HepG2 (cell line): Measurements from ENCODE around the gene KDM7A. TPM values are rescaled to one million over a fixed set of nuclear protein-coding genes. Genes with fewer than 3 reads are reported as not detected.

ENCODE experiments used
- ATF6 ChIP-seq: sonication (generic); formaldehyde crosslinking; conservative IDR thresholded peaks from 2 replicates; pipeline ENCODE4 v1.4.0; 2020; ENCODE audit warnings: missing genetic modification reagents
- IRF1 ChIP-seq: sonication (generic); formaldehyde crosslinking; IDR thresholded peaks from 2 replicates; pipeline ENCODE4 v1.4.0; 2020; ENCODE audit warnings: low read depth, mild to moderate bottlenecking, missing genetic modification reagents
- MBNL3 ChIP-seq: fragments of 250-450 bp; sonication (Bioruptor Pico); conservative IDR thresholded peaks from 2 replicates; pipeline ENCODE4 v1.8.0; 2022; ENCODE audit warnings: mild to moderate bottlenecking, inconsistent platforms
- NR3C1 ChIP-seq: sonication (generic); formaldehyde crosslinking; IDR thresholded peaks from 2 replicates; pipeline ENCODE4 v1.4.0; 2020; ENCODE audit warnings: missing genetic modification reagents
- PAXIP1 ChIP-seq: sonication (generic); formaldehyde crosslinking; conservative IDR thresholded peaks from 2 replicates; pipeline ENCODE4 v1.4.0; 2020; ENCODE audit warnings: mild to moderate bottlenecking, missing genetic modification reagents, moderate library complexity
- PCBP2 ChIP-seq: fragments of 200-400 bp; formaldehyde crosslinking; optimal IDR thresholded peaks from 2 replicates; pipeline ENCODE3; 2018; ENCODE audit warnings: low read length, low read depth; ENCODE audit not compliant: poor library complexity, severe bottlenecking
- POLR2A ChIP-seq, 2 experiments: IDR thresholded peaks; 2 replicates each; pipeline ENCODE4 v1.6.1; 2011; ENCODE audit warnings: low read depth in 2 of 2, low read length in 2 of 2, mild to moderate bottlenecking in 1 of 2, moderate library complexity in 1 of 2; ENCODE audit not compliant: insufficient read depth in 1 of 2
- PRPF4 ChIP-seq: fragments of 200-400 bp; formaldehyde crosslinking; IDR thresholded peaks from 2 replicates; pipeline ENCODE4 v1.6.1; 2016; ENCODE audit warnings: low read length, low read depth; ENCODE audit not compliant: poor library complexity, severe bottlenecking
- RORA ChIP-seq: sonication (generic); formaldehyde crosslinking; IDR thresholded peaks from 2 replicates; pipeline ENCODE4 v1.5.0; 2020; ENCODE audit warnings: mild to moderate bottlenecking, missing genetic modification reagents, moderate library complexity
- SALL1 ChIP-seq: sonication (generic); formaldehyde crosslinking; IDR thresholded peaks from 2 replicates; pipeline ENCODE4 v1.8.0; 2022; ENCODE audit warnings: mild to moderate bottlenecking, missing genetic modification reagents
- SATB2 ChIP-seq: sonication (generic); formaldehyde crosslinking; IDR thresholded peaks from 2 replicates; pipeline ENCODE4 v1.5.0; 2020; ENCODE audit warnings: missing genetic modification reagents
- TEAD3 ChIP-seq: optimal IDR thresholded peaks from 2 replicates; pipeline ENCODE3; 2016; ENCODE audit warnings: borderline replicate concordance
- ZBTB42 ChIP-seq: sonication (generic); formaldehyde crosslinking; IDR thresholded peaks from 2 replicates; pipeline ENCODE4 v1.5.0; 2020; ENCODE audit warnings: mild to moderate bottlenecking, missing genetic modification reagents
- ZNF10 ChIP-seq: sonication (generic); formaldehyde crosslinking; IDR thresholded peaks from 2 replicates; pipeline ENCODE4 v1.4.0; 2020; ENCODE audit warnings: mild to moderate bottlenecking, low read depth, missing genetic modification reagents, borderline replicate concordance
- ZNF20 ChIP-seq: sonication (generic); formaldehyde crosslinking; IDR thresholded peaks from 2 replicates; pipeline ENCODE4 v1.4.0; 2020; ENCODE audit warnings: mild to moderate bottlenecking, moderate library complexity, missing genetic modification reagents
- ZNF34 ChIP-seq: sonication (generic); formaldehyde crosslinking; IDR thresholded peaks from 2 replicates; pipeline ENCODE4 v1.4.0; 2020; ENCODE audit warnings: mild to moderate bottlenecking, missing genetic modification reagents, borderline replicate concordance
- ZNF343 ChIP-seq: sonication (generic); formaldehyde crosslinking; IDR thresholded peaks from 2 replicates; pipeline ENCODE4 v1.4.0; 2020; ENCODE audit warnings: mild to moderate bottlenecking, missing genetic modification reagents
- ZNF709 ChIP-seq: sonication (generic); formaldehyde crosslinking; IDR thresholded peaks from 2 replicates; pipeline ENCODE4 v1.5.0; 2020; ENCODE audit warnings: mild to moderate bottlenecking, missing genetic modification reagents
- polyA plus RNA-seq, 8 experiments: library from polyadenylated mRNA; depleted of rRNA in 3 of 8; stranded (reverse) in 7 of 8; unstranded in 1 of 8; fragments of >200 nt; fragmentation: Illumina TruSeq in 4 of 8; extraction: Trizol in 4 of 8; gene quantifications; 2 replicates each; pipeline versions ENCODE4 v1.2.1 to v1.2.3, GENCODE V29; 2011 to 2016; ENCODE audit warnings: low read depth in 4 of 8, missing spikeins in 1 of 8, mixed read lengths in 1 of 8; ENCODE audit not compliant: insufficient read depth in 1 of 8
- total RNA-seq, 5 experiments: library from RNA; depleted of rRNA; stranded (reverse); fragments of >200 nt; fragmentation: Illumina TruSeq; extraction: Trizol; gene quantifications; 2 replicates each; pipeline ENCODE4 v1.2.3, GENCODE V29; 2016; ENCODE audit warnings: low read depth in 1 of 5
- TF ChIP-seq, protein P1 (sequence below): IDR thresholded peaks from 2 replicates; pipeline ENCODE4 v1.6.1; 2018; ENCODE audit warnings: missing genetic modification reagents, mild to moderate bottlenecking, missing compliant biosample characterization
- TF ChIP-seq, protein P2 (sequence below): IDR thresholded peaks from 2 replicates; pipeline ENCODE4 v1.6.1; 2016; ENCODE audit warnings: low read depth, borderline replicate concordance
- TF ChIP-seq, protein P3 (sequence below): sonication (generic); formaldehyde crosslinking; IDR thresholded peaks from 2 replicates; pipeline ENCODE4 v1.5.1; 2020; ENCODE audit warnings: missing genetic modification reagents, mild to moderate bottlenecking, borderline replicate concordance

KDM7A gene
- total and polyA plus RNA-seq, 2 of the 13 experiments (the other 11 are each of a cell fraction or from before 2014, with no cell fraction given), result 10.8 to 16.8 TPM

- TF ChIP-seq TEAD3 (CRISPR knock-in tag), result peak; percentile 32
- no peak for TF ChIP-seq NR3C1 (CRISPR knock-in tag)
- no peak for TF ChIP-seq ATF6 (CRISPR knock-in tag)
- TF ChIP-seq ZBTB42 (CRISPR knock-in tag), result no peak
- no peak for TF ChIP-seq ZNF343 (CRISPR knock-in tag)
- TF ChIP-seq PRPF4, result no peak
- TF ChIP-seq SALL1 (CRISPR knock-in tag), result peak; percentile 29; the same call in 1 of the 2 replicates
- no peak for TF ChIP-seq MBNL3 (CRISPR knock-in tag)
- TF ChIP-seq ZNF709 (CRISPR knock-in tag), result no peak
- no peak for TF ChIP-seq ZNF10
- no peak for TF ChIP-seq SATB2 (CRISPR knock-in tag)
- TF ChIP-seq RORA (CRISPR knock-in tag), result no peak
- TF ChIP-seq POLR2A (IDR thresholded peaks at IDR 0.05; ENCODE audit: insufficient read depth in 1 of 2, low read depth in 2 of 2, low read length in 2 of 2), result no peak
- TF ChIP-seq PCBP2, result no peak
- TF ChIP-seq PAXIP1 (CRISPR knock-in tag), result peak; percentile 53
- TF ChIP-seq ZNF34, result no peak
- TF ChIP-seq, protein P1, sequence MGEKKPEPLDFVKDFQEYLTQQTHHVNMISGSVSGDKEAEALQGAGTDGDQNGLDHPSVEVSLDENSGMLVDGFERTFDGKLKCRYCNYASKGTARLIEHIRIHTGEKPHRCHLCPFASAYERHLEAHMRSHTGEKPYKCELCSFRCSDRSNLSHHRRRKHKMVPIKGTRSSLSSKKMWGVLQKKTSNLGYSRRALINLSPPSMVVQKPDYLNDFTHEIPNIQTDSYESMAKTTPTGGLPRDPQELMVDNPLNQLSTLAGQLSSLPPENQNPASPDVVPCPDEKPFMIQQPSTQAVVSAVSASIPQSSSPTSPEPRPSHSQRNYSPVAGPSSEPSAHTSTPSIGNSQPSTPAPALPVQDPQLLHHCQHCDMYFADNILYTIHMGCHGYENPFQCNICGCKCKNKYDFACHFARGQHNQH (CRISPR knock-in tag), result no peak
- no peak for TF ChIP-seq IRF1 (CRISPR knock-in tag)
- TF ChIP-seq, protein P2, sequence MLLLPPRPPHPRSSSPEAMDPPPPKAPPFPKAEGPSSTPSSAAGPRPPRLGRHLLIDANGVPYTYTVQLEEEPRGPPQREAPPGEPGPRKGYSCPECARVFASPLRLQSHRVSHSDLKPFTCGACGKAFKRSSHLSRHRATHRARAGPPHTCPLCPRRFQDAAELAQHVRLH, result no peak; the same call in 1 of the 2 replicates
- TF ChIP-seq, protein P3, sequence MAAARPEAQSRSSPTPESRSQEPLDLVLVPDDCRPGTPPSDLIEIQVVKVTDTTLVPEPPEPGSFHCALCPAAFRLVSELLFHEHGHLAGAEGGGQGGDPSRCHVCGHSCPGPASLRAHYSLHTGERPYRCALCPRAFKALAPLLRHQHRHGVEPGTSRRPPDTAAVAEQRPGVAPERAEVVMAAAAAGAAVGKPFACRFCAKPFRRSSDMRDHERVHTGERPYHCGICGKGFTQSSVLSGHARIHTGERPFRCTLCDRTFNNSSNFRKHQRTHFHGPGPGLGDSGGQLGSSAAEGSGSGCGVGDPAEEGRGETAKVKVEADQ (CRISPR knock-in tag), result no peak
- TF ChIP-seq ZNF20 (CRISPR knock-in tag), result no peak
Observed at GRCh38 chr7:140225562-140226249, 48.9 kb upstream of the KDM7A start (continued).
